HG03571 (cell line): ENCODE measurements around the gene SLC10A1.
"Not testable (repeated sequence)": the region's sequence is repeated elsewhere in the genome, so short reads cannot be mapped to it uniquely, and the experiment has no call there.

ENCODE experiments used
- ATAC-seq: cut with Tn5 transposase; IDR thresholded peaks from one replicate; pipeline ENCODE4 v1.9.1; 2021; ENCODE audit not compliant: unreplicated experiment

SLC10A1 gene

GRCh38 chr14:69796797-69797500, at the start of gene SLC10A1:
Gene SLC10A1, minus strand, starts transcription at chr14:69797241. Its CDS starts 86 bp downstream, at chr14:69797155.
- ATAC-seq, result no peak

DNA sequence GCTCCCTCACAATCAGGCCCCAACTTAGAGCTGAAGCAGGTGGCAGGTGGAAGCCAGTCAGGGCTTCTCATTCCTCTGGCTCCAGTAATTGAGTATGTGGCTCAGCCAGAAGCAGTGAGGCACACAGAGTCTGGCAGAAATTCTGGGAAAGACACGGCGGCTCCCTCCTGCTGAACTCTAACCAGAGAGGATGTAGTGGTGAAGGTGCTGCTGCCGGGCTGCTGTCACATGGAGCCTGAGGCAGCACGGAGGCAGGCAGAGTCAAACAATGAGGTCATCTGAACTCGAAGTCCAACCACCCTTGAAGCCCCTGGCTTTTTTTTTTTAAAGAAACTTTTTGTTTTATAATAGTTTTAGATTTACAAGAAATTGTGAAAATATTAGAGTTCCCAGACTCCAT, 48.7 kb upstream of the SLC10A1 start:
- ATAC-seq, result no peak

DNA sequence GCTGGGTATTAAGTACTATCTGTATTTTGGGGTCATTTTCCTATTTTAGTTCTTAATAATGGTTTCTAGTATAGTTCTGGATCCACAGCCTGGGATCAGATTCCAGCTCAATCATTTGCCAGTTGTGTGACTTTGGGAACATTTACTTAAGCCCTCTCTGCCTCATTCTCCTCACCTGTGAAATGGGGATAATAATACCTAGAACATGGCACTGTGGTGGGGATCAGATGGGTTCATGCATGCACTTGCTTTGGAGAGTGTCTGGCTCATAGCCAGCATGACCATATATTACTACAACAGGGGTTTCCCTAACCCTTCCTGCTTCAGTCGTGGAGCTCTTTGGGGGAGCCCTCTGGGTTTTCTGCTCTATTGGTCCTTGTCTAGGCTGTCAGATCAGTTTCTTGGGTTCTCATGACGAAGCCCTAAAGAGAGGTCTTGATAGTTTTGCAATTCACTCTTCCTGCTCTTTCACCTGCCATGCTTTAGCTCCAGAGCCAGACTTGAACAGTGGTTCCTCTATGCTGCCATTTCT, 48.1 kb upstream of the SLC10A1 start:
- ATAC-seq, result no peak

GRCh38 chr14:69844171-69844570, 47.1 kb upstream of the SLC10A1 start:
- ATAC-seq, result no peak

GRCh38 chr14:69842686-69843420, 45.8 kb upstream of the SLC10A1 start:
- ATAC-seq, result no peak

GRCh38 chr14:69841656-69842055, 44.6 kb upstream of the SLC10A1 start:
- ATAC-seq, result no peak

DNA sequence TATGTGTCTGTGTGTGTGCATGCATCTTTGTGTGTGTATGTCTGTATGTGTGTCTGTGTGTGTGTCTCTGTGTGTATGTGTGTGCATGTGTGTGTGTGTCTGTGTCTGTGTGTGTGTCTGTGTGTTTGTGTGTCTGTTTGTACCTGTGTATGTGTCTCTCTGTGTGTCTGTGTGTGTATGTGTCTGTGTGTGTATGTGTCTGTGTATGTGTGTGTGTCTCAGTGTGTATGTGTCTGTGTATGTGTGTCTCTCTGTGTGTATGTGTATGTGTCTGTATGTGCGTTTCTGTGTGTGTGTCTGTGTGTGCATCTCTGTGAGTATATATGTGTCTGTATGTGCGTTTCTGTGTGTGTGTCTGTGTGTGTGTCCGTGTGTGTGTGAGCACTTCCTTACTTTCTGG, 42.6 kb upstream of the SLC10A1 start:
- no peak for ATAC-seq

- ATAC-seq, result no peak
These were observed 41.9 kb upstream of the SLC10A1 start for GRCh38 chr14:69838881-69839416.

DNA sequence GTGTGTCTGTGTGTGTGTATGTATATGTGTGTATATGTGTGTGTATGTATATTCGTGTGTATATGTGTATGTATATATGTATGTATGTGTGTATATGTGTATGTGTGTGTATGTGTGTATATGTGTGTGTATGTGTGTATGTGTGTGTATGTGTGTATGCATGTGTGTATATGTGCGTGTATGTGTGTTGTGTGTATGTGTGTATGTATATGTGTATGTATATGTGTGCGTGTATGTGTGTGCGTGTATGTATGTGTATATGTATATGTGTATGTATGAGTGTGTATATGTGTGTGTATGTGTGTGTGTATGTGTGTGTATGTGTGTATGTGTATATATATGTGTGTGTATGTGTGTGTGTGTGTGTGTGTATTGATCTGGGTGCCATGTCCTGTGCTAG, 31.8 kb upstream of the SLC10A1 start:
- ATAC-seq, result no peak

- ATAC-seq, result no peak
These were observed 31.3 kb upstream of the SLC10A1 start for GRCh38 chr14:69828354-69828753.

GRCh38 chr14:69827560-69827959, 30.5 kb upstream of the SLC10A1 start:
- ATAC-seq, result no peak

- ATAC-seq, result no peak
These were observed 25.4 kb upstream of the SLC10A1 start for GRCh38 chr14:69822456-69822855.

DNA sequence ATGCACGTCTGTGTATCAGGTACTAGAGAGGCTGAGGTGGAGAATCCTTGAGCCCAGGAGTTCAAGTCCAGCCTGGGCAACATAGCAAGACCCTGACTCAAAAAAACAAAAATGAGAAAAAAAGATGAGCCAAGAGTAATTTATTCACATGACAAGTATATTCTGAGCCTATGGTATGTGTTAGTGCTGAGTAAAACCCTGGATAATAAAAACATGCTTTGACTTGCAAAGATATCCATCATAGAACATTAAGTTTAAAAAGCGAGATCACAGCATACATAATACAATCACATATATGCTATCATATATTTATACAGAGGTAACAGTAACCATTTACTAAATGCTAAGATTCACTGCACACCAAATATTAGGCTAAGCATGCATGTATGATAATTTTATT, 23.9 kb upstream of the SLC10A1 start:
- ATAC-seq, result no peak

GRCh38 chr14:69819607-69820006, 22.6 kb upstream of the SLC10A1 start:
- no peak for ATAC-seq

GRCh38 chr14:69818758-69819191, 21.7 kb upstream of the SLC10A1 start:
- no peak for ATAC-seq

DNA sequence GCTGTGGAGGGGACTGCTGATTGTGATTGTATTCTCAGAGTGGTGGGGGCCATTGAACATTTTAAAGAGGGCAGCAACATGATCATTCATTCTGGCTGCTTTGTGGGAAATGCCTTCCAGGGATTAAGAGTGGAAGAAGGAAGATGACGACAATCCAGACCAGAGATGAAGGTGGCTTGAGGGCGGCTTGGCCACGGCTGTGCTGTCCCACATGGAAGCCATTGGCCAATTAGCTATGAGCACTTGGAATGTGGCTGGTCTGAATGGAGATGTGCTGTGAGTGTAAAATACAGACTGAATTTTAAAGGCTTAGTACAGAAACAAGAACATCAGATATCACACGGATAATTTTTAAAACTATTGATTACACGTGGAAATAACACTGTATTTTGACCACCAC, 19.2 kb upstream of the SLC10A1 start:
- no peak for ATAC-seq

- ATAC-seq, result no peak
These were observed 18.5 kb upstream of the SLC10A1 start for GRCh38 chr14:69815556-69815955.

DNA sequence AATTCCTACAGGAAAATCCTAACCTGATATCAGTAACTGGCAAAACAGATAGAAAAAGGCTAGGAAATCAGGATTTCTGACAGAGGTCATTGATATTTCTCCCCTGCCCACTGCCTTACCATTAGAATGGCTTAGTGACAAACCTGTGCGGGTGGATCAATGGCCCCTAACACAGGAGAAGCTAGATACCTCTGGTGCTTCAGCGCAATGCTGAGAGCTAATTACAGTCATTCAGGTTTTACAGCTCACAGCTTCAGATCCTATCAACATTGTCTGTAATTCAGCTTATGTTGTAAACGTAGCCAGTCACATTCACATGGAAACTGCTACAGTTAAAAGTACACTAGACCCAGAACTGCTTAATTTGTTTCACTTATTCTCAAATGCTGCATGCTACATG, 17.4 kb upstream of the SLC10A1 start:
- ATAC-seq, result no peak

DNA sequence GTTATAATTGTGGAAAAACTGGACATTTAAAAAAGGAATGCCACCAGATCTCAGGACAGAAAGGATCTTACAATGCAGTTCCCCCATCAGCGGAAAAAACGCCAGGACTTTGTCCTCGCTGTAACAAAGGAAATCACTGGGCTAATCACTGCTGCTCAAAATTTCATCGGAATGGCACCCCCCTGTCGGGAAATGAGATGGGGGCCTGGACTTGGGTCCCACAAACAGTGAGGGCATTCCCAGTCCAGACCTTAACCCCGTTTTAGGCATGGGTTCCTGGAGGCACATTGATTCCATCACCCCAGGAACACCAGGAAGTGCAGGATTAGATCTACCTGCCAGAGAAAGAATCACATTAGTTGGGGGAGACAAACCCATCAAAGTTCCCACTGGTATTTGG, 16.3 kb upstream of the SLC10A1 start:
- ATAC-seq, result not testable (repeated sequence)

DNA sequence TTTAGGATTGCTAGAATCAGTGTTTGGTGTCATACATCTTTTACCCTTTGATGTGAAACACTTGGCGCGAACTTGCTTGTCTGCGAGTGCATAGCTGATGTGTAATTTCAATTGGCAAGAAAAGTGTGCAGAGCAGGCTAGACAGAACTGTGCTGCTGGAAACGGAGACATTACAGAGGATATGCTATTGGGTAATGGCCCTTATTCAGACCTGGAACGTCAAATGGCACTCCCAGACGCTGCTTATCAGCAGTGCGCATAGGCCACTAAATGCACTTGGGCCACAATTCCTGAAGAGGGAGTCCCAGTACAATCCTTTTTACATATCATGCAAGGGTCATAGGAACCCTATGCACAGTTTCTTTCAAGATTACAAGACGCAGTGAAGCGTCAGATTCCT, 15.7 kb upstream of the SLC10A1 start:
- ATAC-seq, result no peak

- ATAC-seq, result no peak
These were observed 14.8 kb upstream of the SLC10A1 start for GRCh38 chr14:69811868-69812252.

DNA sequence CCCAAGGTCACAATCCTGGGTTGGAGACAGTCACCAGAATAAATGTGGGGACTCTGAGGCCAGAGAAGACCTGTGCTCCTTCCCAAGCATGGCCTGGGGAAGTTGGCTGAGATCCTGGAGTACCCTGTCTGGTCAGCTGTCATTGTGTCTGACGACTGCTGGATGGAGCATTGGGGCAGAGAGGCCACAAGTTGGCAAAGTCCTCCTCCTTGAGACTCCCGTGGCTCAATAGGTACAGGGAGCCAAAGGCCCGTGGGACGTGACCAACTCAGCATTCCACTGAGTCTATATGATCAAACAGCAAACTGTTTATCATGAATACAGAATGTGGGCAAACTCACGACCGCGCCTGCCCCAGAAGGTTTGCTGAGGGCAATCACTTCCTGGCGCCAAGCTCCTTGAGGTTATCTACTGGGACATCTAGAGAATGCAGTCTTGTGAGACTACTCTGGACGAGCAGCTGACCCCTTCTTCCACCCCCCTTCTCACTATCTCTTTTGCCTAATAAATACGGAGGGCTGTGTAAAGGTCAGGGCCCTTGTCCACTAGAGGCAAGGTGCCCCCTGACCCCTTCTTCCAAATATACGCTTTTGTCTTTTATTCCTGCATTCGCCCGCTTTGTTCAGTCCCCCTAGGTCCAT, 14.3 kb upstream of the SLC10A1 start:
- no peak for ATAC-seq
